PC-3 (cell line): ENCODE data around the gene SLC1A7. TPM values are rescaled to one million over a fixed set of nuclear protein-coding genes. Genes with fewer than 3 reads are reported as not detected.

ENCODE experiments used
- ATAC-seq: fragments of 200-7000 bp; cut with Tn5 transposase; 2 replicates; pipeline ENCODE4 v1.9.1; 2020; ENCODE audit warnings: mild to moderate bottlenecking, moderate library complexity
- BruUV-seq: library from RNA; stranded (reverse); fragments of 400-500 nt; replicated peaks from 2 replicates; lab custom pipeline; 2021; lab: Mats Ljungman, UMichigan
- CTCF ChIA-PET: fragments of 300-600 bp; sonication (Branson Sonifier 250); formaldehyde crosslinking; loops from one replicate; lab custom pipeline; 2022; ENCODE audit warnings: antibody characterized with exemption; lab: Charles Lee
- POLR2A ChIA-PET: fragments of 300-600 bp; sonication (Branson Sonifier 250); formaldehyde crosslinking; loops from one replicate; lab custom pipeline; 2022; ENCODE audit warnings: antibody characterized with exemption; ENCODE audit not compliant: unreplicated experiment; lab: Charles Lee
- DNase-seq: peaks from one replicate; pipeline ENCODE4 v3.0.0-alpha.2; 2015
- H2AFZ ChIP-seq: fragments of 300-600 bp; sonication (generic); 2 replicates; pipeline ENCODE4 v1.6.0; 2016; ENCODE audit warnings: antibody characterized with exemption, low read length
- H3F3A ChIP-seq: fragments of 300-600 bp; sonication (generic); one replicate; pipeline ENCODE4 v1.6.0; 2017; ENCODE audit warnings: antibody characterized with exemption, low read length, control low read depth, mild to moderate bottlenecking; ENCODE audit not compliant: unreplicated experiment
- H3K27ac ChIP-seq: fragments of 300-600 bp; sonication (generic); 2 replicates; pipeline ENCODE4 v1.5.1; 2016; ENCODE audit warnings: mild to moderate bottlenecking, low read length
- H3K27me3 ChIP-seq: fragments of 300-600 bp; sonication (generic); 2 replicates; pipeline ENCODE4 v1.6.1; 2016; ENCODE audit warnings: low read length, mixed read lengths
- H3K36me3 ChIP-seq: fragments of 300-600 bp; sonication (generic); 2 replicates; pipeline ENCODE4 v1.6.1; 2016; ENCODE audit warnings: low read depth, mixed run types, low read length, mixed read lengths
- H3K4me1 ChIP-seq: fragments of 300-600 bp; sonication (generic); 2 replicates; pipeline ENCODE4 v1.5.1; 2016; ENCODE audit warnings: low read length; ENCODE audit not compliant: insufficient read depth
- H3K4me2 ChIP-seq: fragments of 300-600 bp; sonication (generic); 2 replicates; pipeline ENCODE4 v1.6.0; 2016; ENCODE audit warnings: low read length
- H3K4me3 ChIP-seq: fragments of 300-600 bp; sonication (generic); 2 replicates; pipeline ENCODE4 v1.5.1; 2016; ENCODE audit warnings: mild to moderate bottlenecking, low read length, mixed read lengths
- H3K79me2 ChIP-seq: fragments of 300-600 bp; sonication (generic); 2 replicates; pipeline ENCODE4 v1.6.1; 2017; ENCODE audit warnings: low read length, mixed read lengths
- H3K9ac ChIP-seq: fragments of 300-600 bp; sonication (generic); 2 replicates; pipeline ENCODE4 v1.6.0; 2016; ENCODE audit warnings: mild to moderate bottlenecking, low read length
- H3K9me2 ChIP-seq: fragments of 300-600 bp; sonication (generic); replicated peaks from 2 replicates; pipeline ENCODE4 v1.6.1; 2016; ENCODE audit warnings: mixed run types, low read length, mixed read lengths
- H3K9me3 ChIP-seq: fragments of 300-600 bp; sonication (generic); 2 replicates; pipeline ENCODE4 v1.6.1; 2016; ENCODE audit warnings: low read length, mixed read lengths
- H4K20me1 ChIP-seq: fragments of 300-600 bp; sonication (generic); 2 replicates; pipeline ENCODE4 v1.6.1; 2016; ENCODE audit warnings: low read length, mixed read lengths
- CTCF ChIP-seq: fragments of 300-600 bp; sonication (generic); conservative IDR thresholded peaks from 2 replicates; pipeline ENCODE4 v1.5.1; 2017; ENCODE audit warnings: antibody characterized with exemption, low read depth, mild to moderate bottlenecking, low read length
- EZH2 ChIP-seq: fragments of 300-600 bp; sonication (generic); IDR thresholded peaks from one replicate; pipeline ENCODE4 v1.6.1; 2017; ENCODE audit warnings: antibody characterized with exemption, mild to moderate bottlenecking, low read length; ENCODE audit not compliant: unreplicated experiment
- EZH2phosphoT487 ChIP-seq: fragments of 300-600 bp; sonication (generic); IDR thresholded peaks from 2 replicates; pipeline ENCODE4 v1.6.1; 2018; ENCODE audit warnings: mild to moderate bottlenecking, antibody characterized with exemption, low read length, borderline replicate concordance
- intact Hi-C: fragments of 100-400 bp; cut with micrococcal nuclease; formaldehyde crosslinking; loops from 2 replicates; pipeline ENCODE4 v1.9.0; 2023
- total RNA-seq: library from RNA; depleted of rRNA; stranded (reverse); fragments of >200 nt; gene quantifications from 2 replicates; pipeline ENCODE4 v1.2.3, GENCODE V29; 2014

The SLC1A7 gene
- total RNA-seq, 1 experiment from 2014 or later = 0.26 TPM

GRCh38 chr1:53091841-53092645 lies 50.4 kb downstream of the SLC1A7 start:
- no peak for ATAC-seq
- POLR2A ChIA-PET = no interaction called here
- peak; percentile 33 for DNase-seq
- no peaks in the 10 kb centered on the region for H4K20me1 ChIP-seq
- H3K79me2 ChIP-seq = no peaks in the 10 kb centered on the region
- H3K9me3 ChIP-seq = no peaks in the 10 kb centered on the region
- no peaks in the 10 kb centered on the region for H3K9me2 ChIP-seq
- no peaks in the 10 kb centered on the region for H3K27me3 ChIP-seq
- CTCF ChIA-PET = no interaction called here
- intact Hi-C loops = no loop called here
- no peak overlapping the region for H2AFZ ChIP-seq
- H3K9ac ChIP-seq = no peak overlapping the region
- peaks cover 5% of the 10 kb centered on the region; the same call in 1 of the 2 replicates for H3K4me1 ChIP-seq
- TF ChIP-seq CTCF (no peak), EZH2phosphoT487 (no peak), EZH2 (no peak)
- no peaks in the 10 kb centered on the region for H3F3A ChIP-seq
- H3K36me3 ChIP-seq = no peaks in the 10 kb centered on the region
- no TSS peak for BruUV-seq
- H3K4me3 ChIP-seq = no peak overlapping the region
- H3K4me2 ChIP-seq = no peak overlapping the region
- H3K27ac ChIP-seq = no peak overlapping the region

GRCh38 chr1:53090227-53091147 lies 52.0 kb downstream of the SLC1A7 start:
- Histone ChIP-seq H3K9me2 (no peaks in the 10 kb centered on the region), H3K36me3 (no peaks in the 10 kb centered on the region), H2AFZ (no peak overlapping the region), H3K4me1 (peaks cover 6% of the 10 kb centered on the region), H3K27me3 (no peaks in the 10 kb centered on the region), H3K9me3 (no peaks in the 10 kb centered on the region), H4K20me1 (no peaks in the 10 kb centered on the region), H3K4me2 (no peak overlapping the region), H3K9ac (no peak overlapping the region), H3F3A (no peaks in the 10 kb centered on the region), H3K4me3 (no peak overlapping the region), H3K27ac (no peak overlapping the region), H3K79me2 (no peaks in the 10 kb centered on the region)
- intact Hi-C loops = no loop called here
- no TSS peak for BruUV-seq
- CTCF ChIA-PET = no interaction called here
- POLR2A ChIA-PET = no interaction called here
- TF ChIP-seq CTCF (no peak), EZH2 (no peak), EZH2phosphoT487 (no peak)
- ATAC-seq (no peak), DNase-seq (no peak)
